ENCODE data around the gene LCE1E.

DNA sequence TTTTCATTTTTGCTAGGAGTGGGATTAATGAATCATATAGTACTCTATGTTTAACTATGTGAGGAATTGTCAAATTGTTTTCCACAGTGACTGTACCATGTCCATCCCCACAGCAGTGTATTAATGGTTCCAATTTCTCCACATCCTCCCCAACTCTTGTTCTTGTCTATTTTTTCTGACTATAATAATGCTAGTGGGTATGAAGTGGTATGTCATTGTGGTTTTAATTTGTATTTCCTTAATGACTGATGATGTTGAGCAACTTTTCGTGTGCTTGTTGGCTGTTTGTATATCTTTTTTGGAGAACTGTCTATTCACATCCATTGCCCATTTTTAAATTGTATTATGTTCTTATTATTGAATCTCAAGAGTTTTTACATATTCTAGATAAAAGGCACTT, 38.2 kb upstream of the LCE1E start:
- TF ChIP-seq, protein P1, sequence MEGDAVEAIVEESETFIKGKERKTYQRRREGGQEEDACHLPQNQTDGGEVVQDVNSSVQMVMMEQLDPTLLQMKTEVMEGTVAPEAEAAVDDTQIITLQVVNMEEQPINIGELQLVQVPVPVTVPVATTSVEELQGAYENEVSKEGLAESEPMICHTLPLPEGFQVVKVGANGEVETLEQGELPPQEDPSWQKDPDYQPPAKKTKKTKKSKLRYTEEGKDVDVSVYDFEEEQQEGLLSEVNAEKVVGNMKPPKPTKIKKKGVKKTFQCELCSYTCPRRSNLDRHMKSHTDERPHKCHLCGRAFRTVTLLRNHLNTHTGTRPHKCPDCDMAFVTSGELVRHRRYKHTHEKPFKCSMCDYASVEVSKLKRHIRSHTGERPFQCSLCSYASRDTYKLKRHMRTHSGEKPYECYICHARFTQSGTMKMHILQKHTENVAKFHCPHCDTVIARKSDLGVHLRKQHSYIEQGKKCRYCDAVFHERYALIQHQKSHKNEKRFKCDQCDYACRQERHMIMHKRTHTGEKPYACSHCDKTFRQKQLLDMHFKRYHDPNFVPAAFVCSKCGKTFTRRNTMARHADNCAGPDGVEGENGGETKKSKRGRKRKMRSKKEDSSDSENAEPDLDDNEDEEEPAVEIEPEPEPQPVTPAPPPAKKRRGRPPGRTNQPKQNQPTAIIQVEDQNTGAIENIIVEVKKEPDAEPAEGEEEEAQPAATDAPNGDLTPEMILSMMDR (IDR thresholded peaks at IDR 0.05) = no peak
- TF ChIP-seq POLR2A (IDR thresholded peaks at IDR 0.05) = no peak

Data from body of pancreas (tissue), 4 donors.